HepG2 (cell line): ENCODE data around the gene BSND. TPM values are rescaled to one million over a fixed set of nuclear protein-coding genes. Genes with fewer than 3 reads are reported as not detected.

Experiments
- ATAC-seq: fragments of 200-7000 bp; cut with Tn5 transposase; 3 replicates; pipeline ENCODE4 v1.9.1; 2020; ENCODE audit warnings: mild to moderate bottlenecking, moderate library complexity
- BruUV-seq: library from RNA; stranded (reverse); fragments of 400-500 nt; replicated peaks from 2 replicates; lab custom pipeline; 2021; lab: Mats Ljungman, UMichigan
- CTCF ChIA-PET: fragments of 300-600 bp; formaldehyde crosslinking; extraction: SDS; loops from one replicate; lab custom pipeline; 2021; ENCODE audit warnings: low total read pairs, inconsistent platforms, low intra/inter-chr PET ratio; lab: Yijun Ruan, JAX
- POLR2A ChIA-PET: fragments of 350-600 bp; sonication (Branson Sonifier 250); formaldehyde crosslinking; loops from one replicate; lab custom pipeline; 2020; ENCODE audit warnings: antibody characterized with exemption, inconsistent platforms; lab: Yijun Ruan, JAX
- DNase-seq: peaks from one replicate; pipeline ENCODE4 v3.0.0-alpha.2; 2015; ENCODE audit warnings: low spot score
- FAIRE-seq: peaks from 3 replicates; lab custom pipeline; 2011; peaks lifted over from hg19 to GRCh38; lab: Jason Lieb, UNC
- H2AFZ ChIP-seq: one replicate; pipeline ENCODE4 v1.6.1; 2011; ENCODE audit warnings: low read length, inconsistent platforms
- H3K27ac ChIP-seq: fragments of 300-600 bp; 3 replicates; pipeline ENCODE4 v1.8.0; 2011; ENCODE audit warnings: mixed run types, mild to moderate bottlenecking, mixed read lengths, low read length, inconsistent platforms; ENCODE audit not compliant: insufficient read depth; ENCODE audit errors: extremely low read length
- H3K27me3 ChIP-seq, 2 experiments: fragments of 200-600 bp in 1 of 2; 2 replicates in 1 of 2; 3 replicates in 1 of 2; pipeline versions ENCODE4 v1.6.0 to v1.8.0; 2011; ENCODE audit warnings: low read length in 2 of 2, mild to moderate bottlenecking in 2 of 2, moderate library complexity in 2 of 2, inconsistent platforms in 1 of 2; ENCODE audit not compliant: insufficient read depth in 2 of 2, control insufficient read depth in 1 of 2
- H3K36me3 ChIP-seq, 2 experiments: fragments of 200-600 bp in 1 of 2; replicated peaks in 1 of 2; 2 replicates in 1 of 2; 3 replicates in 1 of 2; pipeline versions ENCODE4 v1.5.1 to v1.8.0; 2011; ENCODE audit warnings: low read length in 2 of 2, inconsistent platforms in 1 of 2; ENCODE audit not compliant: insufficient read depth in 2 of 2, control insufficient read depth in 1 of 2
- H3K4me1 ChIP-seq: 2 replicates; pipeline ENCODE4 v1.5.1; 2012; ENCODE audit warnings: low read length, inconsistent platforms; ENCODE audit not compliant: insufficient read depth
- H3K4me2 ChIP-seq: 2 replicates; pipeline ENCODE4 v1.6.0; 2011; ENCODE audit warnings: low read depth, low read length, inconsistent platforms
- H3K4me3 ChIP-seq, 3 experiments: fragments of 200-600 bp in 1 of 3; sonication (generic), shearing (Covaris generic) in 1 of 3; replicated peaks in 1 of 3; 2 replicates each; pipeline ENCODE4 v1.5.1; 2011 to 2016; ENCODE audit warnings: low read length in 3 of 3, inconsistent platforms in 2 of 3, low read depth in 2 of 3, mild to moderate bottlenecking in 2 of 3, control low read depth in 1 of 3, mixed read lengths in 1 of 3; ENCODE audit not compliant: insufficient read depth in 1 of 3
- H3K79me2 ChIP-seq: one replicate; pipeline ENCODE4 v1.6.1; 2011; ENCODE audit warnings: low read length, inconsistent platforms; ENCODE audit not compliant: insufficient read depth
- H3K9ac ChIP-seq: 2 replicates; pipeline ENCODE4 v1.6.0; 2011; ENCODE audit warnings: mild to moderate bottlenecking, low read depth, low read length, inconsistent platforms; ENCODE audit not compliant: insufficient read depth
- H3K9me3 ChIP-seq: 2 replicates; pipeline ENCODE4 v1.5.1; 2012; ENCODE audit warnings: mild to moderate bottlenecking, low read length
- H4K20me1 ChIP-seq: 2 replicates; pipeline ENCODE4 v1.6.0; 2011; ENCODE audit warnings: inconsistent platforms, mild to moderate bottlenecking, low read length, moderate library complexity; ENCODE audit not compliant: insufficient read depth
- HMGXB3 ChIP-seq: sonication (generic); formaldehyde crosslinking; IDR thresholded peaks from 2 replicates; pipeline ENCODE4 v1.4.0; 2020; ENCODE audit warnings: missing genetic modification reagents, borderline replicate concordance
- KAT2B ChIP-seq: fragments of 150-350 bp; IDR thresholded peaks from 2 replicates; pipeline ENCODE4 v1.6.1; 2014; ENCODE audit warnings: low read depth, low read length, borderline replicate concordance
- MLXIP ChIP-seq: sonication (generic); formaldehyde crosslinking; IDR thresholded peaks from 2 replicates; pipeline ENCODE4 v1.9.0; 2021; ENCODE audit warnings: missing genetic modification reagents, borderline replicate concordance
- SP1 ChIP-seq, 2 experiments: fragments of 450-650 bp in 1 of 2; sonication (generic) in 1 of 2; formaldehyde crosslinking in 1 of 2; IDR thresholded peaks; 2 replicates each; pipeline versions ENCODE4 v1.4.0 to v1.6.1; 2016 to 2020; ENCODE audit warnings: missing genetic modification reagents in 1 of 2
- ZNF614 ChIP-seq: IDR thresholded peaks from 2 replicates; pipeline ENCODE4 v1.6.1; 2018; ENCODE audit warnings: missing biosample characterization, missing genetic modification reagents, inconsistent platforms, borderline replicate concordance
- WGBS: methylation state at CpG from one replicate; pipeline ENCODE4 v1.1.6; 2017; ENCODE audit warnings: low lambda C conversion rate; 5-methylcytosine and 5-hydroxymethylcytosine counted together
- in situ Hi-C: cut with HindIII; loops from 2 replicates; pipeline ENCODE4 v1.10.0; 2017; ENCODE audit warnings: low pct_unique_long_range_greater_than_20kb; ENCODE audit not compliant: extremely low pct_ligation_motif_present
- intact Hi-C: fragments of 100-400 bp; cut with micrococcal nuclease; formaldehyde crosslinking; loops from one replicate; pipeline ENCODE4 v1.10.0; 2022; ENCODE audit not compliant: unreplicated experiment
- polyA plus RNA-seq, 8 experiments: library from polyadenylated mRNA; depleted of rRNA in 3 of 8; stranded (reverse) in 7 of 8; unstranded in 1 of 8; fragments of >200 nt; fragmentation: Illumina TruSeq in 4 of 8; extraction: Trizol in 4 of 8; gene quantifications; 2 replicates each; pipeline versions ENCODE4 v1.2.1 to v1.2.3, GENCODE V29; 2011 to 2016; ENCODE audit warnings: low read depth in 4 of 8, missing spikeins in 1 of 8, mixed read lengths in 1 of 8; ENCODE audit not compliant: insufficient read depth in 1 of 8
- total RNA-seq, 5 experiments: library from RNA; depleted of rRNA; stranded (reverse); fragments of >200 nt; fragmentation: Illumina TruSeq; extraction: Trizol; gene quantifications; 2 replicates each; pipeline ENCODE4 v1.2.3, GENCODE V29; 2016; ENCODE audit warnings: low read depth in 1 of 5

The BSND gene
- total and polyA plus RNA-seq, 2 of the 13 experiments (the other 11 are each of a cell fraction or from before 2014, with no cell fraction given) = not detected

- TF ChIP-seq MLXIP (CRISPR knock-in tag) (no peak), SP1 (IDR thresholded peaks at IDR 0.05) (no peak), SP1 (CRISPR knock-in tag; IDR thresholded peaks at IDR 0.05) (no peak), ZNF614 (CRISPR knock-in tag) (no peak)
Observed at GRCh38 chr1:55055951-55056631, 57.4 kb downstream of the BSND start (continued).

DNA sequence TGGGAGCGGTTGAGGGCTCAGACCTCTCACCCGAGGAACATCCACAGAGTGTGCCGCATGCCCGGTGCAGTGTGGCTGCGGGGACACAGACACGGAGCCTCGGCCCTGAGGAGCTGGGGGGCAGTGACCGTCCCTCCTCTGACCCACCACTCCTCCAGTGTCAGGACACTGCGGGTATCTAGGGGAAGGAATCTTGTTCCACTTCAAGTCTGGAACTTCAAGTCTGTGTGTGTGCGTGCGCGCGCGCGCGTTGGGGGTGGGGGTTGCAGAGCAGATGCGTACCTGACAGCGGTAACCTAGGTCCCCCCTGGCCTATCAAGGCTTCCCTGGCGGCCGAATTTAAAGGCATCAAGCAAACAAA lies 57.9 kb downstream of the BSND start:
- no peak overlapping the region for H3K27ac ChIP-seq
- no peak overlapping the region for H3K4me2 ChIP-seq
- peaks cover 3% of the 10 kb centered on the region; the same call in 1 of the 2 replicates for H4K20me1 ChIP-seq
- TF ChIP-seq KAT2B (no peak), HMGXB3 (CRISPR knock-in tag) (no peak)
- TF ChIP-seq, all 625 proteins: peak for 0
- DNase-seq (no peak), ATAC-seq (no peak), FAIRE-seq (no peak)
- Histone ChIP-seq H3K9ac (no peak overlapping the region), H3K4me1 (peaks cover 26% of the 10 kb centered on the region), H3K27me3 (no peaks in the 10 kb centered on the region), H3K9me3 (no peaks in the 10 kb centered on the region), H2AFZ (no peak overlapping the region), H3K4me3 (no peak overlapping the region), H3K36me3 (peaks cover 10 to 66% of the 10 kb centered on the region in 2 experiments; a peak in 4 of 5 replicates), H3K79me2 (no peaks in the 10 kb centered on the region)
- BruUV-seq = no TSS peak
- in situ Hi-C loops (no loop called here), intact Hi-C loops (no loop called here)
- 97% methylated on average over 16 of the region's 20 CpGs for WGBS
- ChIA-PET CTCF (no interaction called here), POLR2A (no interaction called here)
